H1 (cell line): ENCODE data around the gene RSAD1. TPM values are rescaled to one million over a fixed set of nuclear protein-coding genes. Genes with fewer than 3 reads are reported as not detected.

Experiments
- CTCF ChIA-PET: fragments of 300-600 bp; sonication (Branson Sonifier 250); formaldehyde crosslinking; loops from one replicate; lab custom pipeline; 2021; ENCODE audit not compliant: partially characterized antibody; lab: Charles Lee
- POLR2A ChIA-PET: fragments of 300-600 bp; sonication (Branson Sonifier 250); formaldehyde crosslinking; loops from one replicate; lab custom pipeline; 2021; ENCODE audit warnings: inconsistent platforms; ENCODE audit not compliant: partially characterized antibody; lab: Charles Lee
- DNase-seq, 2 experiments: peaks; one replicate each; pipeline versions ENCODE4 v3.0.0 to v3.0.0-alpha.2; 2010 to 2022; ENCODE audit warnings: low spot score in 2 of 2, low read depth in 1 of 2, mixed read lengths in 1 of 2
- FAIRE-seq: peaks from 2 replicates; lab custom pipeline; 2011; peaks lifted over from hg19 to GRCh38; lab: Jason Lieb, UNC
- H2AFZ ChIP-seq: 2 replicates; pipeline ENCODE4 v1.8.1; 2012; ENCODE audit warnings: low read length, inconsistent platforms
- H2AK5ac ChIP-seq: 2 replicates; pipeline ENCODE4 v1.6.1; 2013; ENCODE audit warnings: low read depth, low read length
- H2BK120ac ChIP-seq: replicated peaks from 2 replicates; pipeline ENCODE3; 2013; ENCODE audit warnings: low read depth, low read length, inconsistent platforms
- H2BK12ac ChIP-seq: 2 replicates; pipeline ENCODE4 v1.6.1; 2013; ENCODE audit warnings: low read depth, low read length
- H2BK15ac ChIP-seq: 2 replicates; pipeline ENCODE4 v1.6.1; 2013; ENCODE audit warnings: low read length
- H2BK20ac ChIP-seq: 2 replicates; pipeline ENCODE4 v1.6.1; 2013; ENCODE audit warnings: low read length
- H2BK5ac ChIP-seq: 2 replicates; pipeline ENCODE4 v1.6.1; 2013; ENCODE audit warnings: low read depth, low read length
- H3K14ac ChIP-seq: 2 replicates; pipeline ENCODE4 v1.6.1; 2013; ENCODE audit warnings: inconsistent platforms; ENCODE audit not compliant: insufficient read length
- H3K18ac ChIP-seq: 2 replicates; pipeline ENCODE4 v1.6.1; 2013; ENCODE audit warnings: low read length; ENCODE audit errors: extremely low read depth
- H3K23ac ChIP-seq: 2 replicates; pipeline ENCODE4 v1.6.1; 2013; ENCODE audit warnings: inconsistent platforms; ENCODE audit not compliant: insufficient read length
- H3K23me2 ChIP-seq: 2 replicates; pipeline ENCODE4 v1.6.1; 2013; ENCODE audit warnings: low read depth, low read length
- H3K27ac ChIP-seq: 2 replicates; pipeline ENCODE4 v1.6.1; 2011; ENCODE audit warnings: low read depth, low read length, inconsistent platforms
- H3K27me3 ChIP-seq, 4 experiments: replicated peaks in 1 of 4; 1 replicate in 1 of 4; 2 replicates in 3 of 4; pipeline versions ENCODE4 v1.6.1 to v1.8.1; 2011 to 2013; ENCODE audit warnings: low read length in 3 of 4, mild to moderate bottlenecking in 3 of 4, inconsistent platforms in 2 of 4, mixed read lengths in 2 of 4, moderate library complexity in 1 of 4; ENCODE audit not compliant: control insufficient read depth in 3 of 4, insufficient read depth in 3 of 4; ENCODE audit errors: extremely low read depth in 1 of 4
- H3K36me3 ChIP-seq, 4 experiments: 2 replicates each; pipeline versions ENCODE4 v1.6.1 to v1.8.1; 2011 to 2013; ENCODE audit warnings: mild to moderate bottlenecking in 4 of 4, low read length in 3 of 4, moderate library complexity in 2 of 4, control low read depth in 1 of 4, inconsistent platforms in 1 of 4; ENCODE audit not compliant: insufficient read depth in 4 of 4, control insufficient read depth in 2 of 4
- H3K4ac ChIP-seq: replicated peaks from 2 replicates; pipeline ENCODE3; 2013; ENCODE audit warnings: low read length, low read depth, mixed read lengths, inconsistent platforms; ENCODE audit not compliant: insufficient read length
- H3K4me1 ChIP-seq, 4 experiments: replicated peaks in 1 of 4; 1 replicate in 1 of 4; 2 replicates in 3 of 4; pipeline versions ENCODE4 v1.6.1 to v1.8.1; 2011 to 2013; ENCODE audit warnings: low read length in 3 of 4, inconsistent platforms in 2 of 4, mixed read lengths in 1 of 4; ENCODE audit not compliant: insufficient read depth in 4 of 4, control insufficient read depth in 3 of 4
- H3K4me2 ChIP-seq, 2 experiments: 2 replicates each; pipeline versions ENCODE4 v1.6.1 to v1.8.1; 2011 to 2013; ENCODE audit warnings: low read depth in 2 of 2, low read length in 2 of 2, control low read depth in 1 of 2, inconsistent platforms in 1 of 2, mild to moderate bottlenecking in 1 of 2; ENCODE audit not compliant: insufficient read depth in 1 of 2
- H3K4me3 ChIP-seq, 4 experiments: fragments of 200-600, 300-600 bp in 1 of 4; sonication (generic), shearing (Covaris generic), sonication (Bioruptor Twin) in 1 of 4; 2 replicates each; pipeline versions ENCODE4 v1.5.1 to v1.8.1; 2011 to 2016; ENCODE audit warnings: low read length in 4 of 4, low read depth in 3 of 4, control low read depth in 2 of 4, inconsistent platforms in 2 of 4, mild to moderate bottlenecking in 2 of 4, mixed read lengths in 1 of 4, moderate library complexity in 1 of 4; ENCODE audit not compliant: insufficient read depth in 2 of 4; ENCODE audit errors: extremely low read depth in 1 of 4
- H3K56ac ChIP-seq: replicated peaks from 2 replicates; pipeline ENCODE3; 2013; ENCODE audit warnings: low read depth, mild to moderate bottlenecking, mixed read lengths, low read length, inconsistent platforms; ENCODE audit not compliant: insufficient read length
- H3K79me1 ChIP-seq: 2 replicates; pipeline ENCODE4 v1.6.1; 2013; ENCODE audit warnings: low read depth, low read length, control low read depth
- H3K79me2 ChIP-seq, 2 experiments: 2 replicates each; pipeline versions ENCODE4 v1.6.1 to v1.8.1; 2012 to 2013; ENCODE audit warnings: low read length in 2 of 2, mild to moderate bottlenecking in 2 of 2, inconsistent platforms in 1 of 2; ENCODE audit not compliant: insufficient read depth in 2 of 2, control insufficient read depth in 1 of 2
- H3K9ac ChIP-seq, 4 experiments: replicated peaks in 1 of 4; 1 replicate in 1 of 4; 2 replicates in 3 of 4; pipeline versions ENCODE4 v1.6.1 to v1.8.1; 2011 to 2013; ENCODE audit warnings: low read depth in 3 of 4, low read length in 3 of 4, control low read depth in 2 of 4, mild to moderate bottlenecking in 2 of 4, moderate library complexity in 2 of 4, inconsistent platforms in 1 of 4; ENCODE audit errors: extremely low read depth in 1 of 4
- H3K9me3 ChIP-seq, 2 experiments: 2 replicates each; pipeline versions ENCODE4 v1.6.1 to v1.8.1; 2012 to 2013; ENCODE audit warnings: mild to moderate bottlenecking in 2 of 2, moderate library complexity in 2 of 2, control low read depth in 1 of 2, inconsistent platforms in 1 of 2, low read depth in 1 of 2, low read length in 1 of 2, mixed read lengths in 1 of 2; ENCODE audit not compliant: insufficient read depth in 2 of 2
- H4K20me1 ChIP-seq, 2 experiments: replicated peaks in 1 of 2; 2 replicates each; pipeline versions ENCODE3 to v1.8.1; 2011 to 2013; ENCODE audit warnings: inconsistent platforms in 2 of 2, low read length in 2 of 2, mild to moderate bottlenecking in 1 of 2; ENCODE audit not compliant: insufficient read depth in 2 of 2, control insufficient read depth in 1 of 2
- H4K5ac ChIP-seq: 2 replicates; pipeline ENCODE4 v1.6.1; 2013; ENCODE audit warnings: low read length, low read depth, mixed read lengths, inconsistent platforms; ENCODE audit not compliant: insufficient read length
- H4K8ac ChIP-seq: 2 replicates; pipeline ENCODE4 v1.8.0; 2013; ENCODE audit warnings: mild to moderate bottlenecking, moderate library complexity, low read length, inconsistent platforms; ENCODE audit not compliant: insufficient read depth; ENCODE audit errors: extremely low read depth
- H4K91ac ChIP-seq: replicated peaks from 2 replicates; pipeline ENCODE3; 2013; ENCODE audit warnings: low read length, mixed read lengths, inconsistent platforms; ENCODE audit not compliant: insufficient read length
- BRCA1 ChIP-seq: IDR thresholded peaks from 2 replicates; pipeline ENCODE4 v1.6.1; 2012; ENCODE audit warnings: low read depth, low read length, improper control_type of control experiment
- CBX5 ChIP-seq: fragments of 300-800, 300-1000 bp; sonication (generic); IDR thresholded peaks from 2 replicates; pipeline ENCODE4 v1.7.1; 2016; ENCODE audit warnings: antibody characterized with exemption, low read length, low read depth
- GTF2F1 ChIP-seq: IDR thresholded peaks from 2 replicates; pipeline ENCODE4 v1.6.1; 2012; ENCODE audit warnings: low read depth, low read length, improper control_type of control experiment, borderline replicate concordance
- NANOG ChIP-seq: IDR thresholded peaks from 2 replicates; pipeline ENCODE4 v1.6.1; 2011; ENCODE audit warnings: low read length, low read depth, mild to moderate bottlenecking, inconsistent platforms; ENCODE audit not compliant: insufficient read depth, poor library complexity, severe bottlenecking
- POLR2AphosphoS5 ChIP-seq: IDR thresholded peaks from 2 replicates; pipeline ENCODE4 v1.6.1; 2011; ENCODE audit warnings: low read depth, low read length
- RNF2 ChIP-seq: fragments of 200-900, 300-1000 bp; sonication (generic); IDR thresholded peaks from 2 replicates; pipeline ENCODE4 v1.7.1; 2016; ENCODE audit warnings: borderline replicate concordance, low read depth, mild to moderate bottlenecking, antibody characterized with exemption, low read length; ENCODE audit not compliant: poor library complexity, severe bottlenecking; ENCODE audit errors: missing control alignments
- SP2 ChIP-seq: IDR thresholded peaks from 2 replicates; pipeline ENCODE4 v1.6.1; 2012; ENCODE audit warnings: mild to moderate bottlenecking, low read length, inconsistent platforms
- SP4 ChIP-seq: IDR thresholded peaks from 2 replicates; pipeline ENCODE4 v1.6.1; 2012; ENCODE audit warnings: low read length, inconsistent platforms
- WGBS, 2 experiments: shearing (Covaris generic) in 1 of 2; methylation state at CpG; one replicate each; pipeline versions ENCODE4 v1.1.6 to v1.1.7; 2013 to 2015; ENCODE audit warnings: low lambda C conversion rate in 2 of 2, mixed read lengths in 2 of 2, inconsistent platforms in 1 of 2, low coverage in 1 of 2, missing lambda C conversion rate in 1 of 2; ENCODE audit not compliant: insufficient replicate concordance in 2 of 2, insufficient coverage in 1 of 2, insufficient read length in 1 of 2; ENCODE audit errors: extremely low coverage in 1 of 2, missing lambda C conversion rate in 1 of 2; 5-methylcytosine and 5-hydroxymethylcytosine counted together
- polyA plus RNA-seq, 7 experiments: library from polyadenylated mRNA; depleted of rRNA in 3 of 7; stranded (reverse) in 5 of 7; unstranded in 2 of 7; fragments of >200 nt in 5 of 7; fragments of 200-250 nt in 2 of 7; gene quantifications; 1 replicate in 5 of 7; 2 replicates in 1 of 7; 4 replicates in 1 of 7; pipeline versions ENCODE4 v1.2.1 to v1.2.3, GENCODE V29; 2011 to 2013; ENCODE audit warnings: missing spikeins in 2 of 7, mixed read lengths in 2 of 7
- total RNA-seq: library from RNA; stranded (reverse); fragmentation: NEBNext Ultra II Directional; extraction: Animal tissue kit (Norgen Biotek cat#: 25700); gene quantifications from 2 replicates; pipeline ENCODE4 v1.2.1, GENCODE V29; 2021

RSAD1 gene
- total and polyA plus RNA-seq, 2 of the 8 experiments (the other 6 are each of a cell fraction or from before 2014, with no cell fraction given) = 17.9 to 33.5 TPM

GRCh38 chr17:50506298-50506697 lies 27.6 kb downstream of the RSAD1 start:
- H2BK15ac ChIP-seq = no peak overlapping the region
- FAIRE-seq (no peak), DNase-seq (no peak)
- H3K27ac ChIP-seq = no peak overlapping the region
- ChIA-PET POLR2A (interaction anchor here (1.2 to 1.4 kb wide), 2 partner anchors 27 to 36 kb away, joined by 3 read pairs; no protein-coding TSS in a partner anchor), CTCF (interaction anchor here (0.9 to 8.3 kb wide), 10 partner anchors 12 to 144 kb away, joined by 3 to 116 read pairs (median 3); partner anchors contain the start of gene RSAD1)
- no peak overlapping the region for H2BK120ac ChIP-seq
- no peak overlapping the region for H3K9ac ChIP-seq
- no peak overlapping the region for H4K91ac ChIP-seq
- WGBS, 2 experiments = 78% methylated on average over 7 of the region's 7 CpGs; no CpG with 5 or more reads in 1 of the 2 experiments
- no peak overlapping the region for H2BK5ac ChIP-seq
- no peaks in the 10 kb centered on the region for H3K79me2 ChIP-seq
- 0 out of 2 replicates have a peak overlapping the region, but pooled peaks have one; percentile 66 for H2AFZ ChIP-seq
- no peaks in the 10 kb centered on the region for H3K79me1 ChIP-seq
- no peak overlapping the region for H3K23ac ChIP-seq
- H3K27me3 ChIP-seq = no peaks in the 10 kb centered on the region; a peak in 1 of 7 replicates
- peaks cover 5 to 15% (median 10%) of the 10 kb centered on the region in 4 experiments for H3K4me1 ChIP-seq
- no peaks in the 10 kb centered on the region for H3K9me3 ChIP-seq
- H3K14ac ChIP-seq = no peak overlapping the region
- no peak overlapping the region for H4K5ac ChIP-seq
- no peak overlapping the region for H4K8ac ChIP-seq
- H3K4me2 ChIP-seq = no peak overlapping the region
- H3K4ac ChIP-seq = no peak overlapping the region
- peaks cover 0 to 3% of the 10 kb centered on the region in 2 experiments for H4K20me1 ChIP-seq
- no peak overlapping the region for H2AK5ac ChIP-seq
- H3K36me3 ChIP-seq = no peaks in the 10 kb centered on the region
- H2BK20ac ChIP-seq = 0 out of 2 replicates have a peak overlapping the region, but pooled peaks have one; percentile 61
- H3K18ac ChIP-seq = no peak overlapping the region
- H3K4me3 ChIP-seq = no peak overlapping the region
- peaks cover 3% of the 10 kb centered on the region; the same call in 1 of the 2 replicates for H3K23me2 ChIP-seq
- H2BK12ac ChIP-seq = 0 out of 2 replicates have a peak overlapping the region, but pooled peaks have one; percentile 39
- H3K56ac ChIP-seq = no peak overlapping the region
- TF ChIP-seq SP4 (no peak), BRCA1 (no peak), RNF2 (no peak), CBX5 (no peak), GTF2F1 (no peak), SP2 (no peak), POLR2AphosphoS5 (no peak), NANOG (no peak)
